OCI-LY7 (cell line): ENCODE results near the gene PLEKHH3. TPM values are rescaled to one million over a fixed set of nuclear protein-coding genes. Genes with fewer than 3 reads are reported as not detected.

ENCODE experiments used
- BruUV-seq: library from RNA; stranded (reverse); fragments of 400-500 nt; replicated peaks from 2 replicates; lab custom pipeline; 2021; lab: Mats Ljungman, UMichigan
- CTCF ChIA-PET: fragments of 300-600 bp; sonication (Branson Sonifier 250); formaldehyde crosslinking; loops from one replicate; lab custom pipeline; 2022; ENCODE audit warnings: antibody characterized with exemption; ENCODE audit not compliant: unreplicated experiment; lab: Charles Lee
- POLR2A ChIA-PET: fragments of 300-600 bp; sonication (Branson Sonifier 250); formaldehyde crosslinking; loops from one replicate; lab custom pipeline; 2022; ENCODE audit warnings: antibody characterized with exemption; lab: Charles Lee
- DNase-seq: peaks from one replicate; pipeline ENCODE4 v3.0.0-alpha.2; 2015; ENCODE audit warnings: low spot score
- H2AFZ ChIP-seq: fragments of 200-600 bp; sonication (generic), shearing (Covaris generic); 2 replicates; pipeline ENCODE4 v1.6.1; 2014; ENCODE audit warnings: mild to moderate bottlenecking, antibody characterized with exemption, low read length, moderate library complexity
- H3K27ac ChIP-seq: fragments of 200-600 bp; sonication (generic); 2 replicates; pipeline ENCODE4 v1.5.1; 2014; ENCODE audit warnings: mixed run types, low read depth, mild to moderate bottlenecking, moderate library complexity, low read length, inconsistent platforms; ENCODE audit not compliant: poor library complexity, severe bottlenecking
- H3K36me3 ChIP-seq: fragments of 200-600 bp; sonication (generic); 2 replicates; pipeline ENCODE4 v1.6.1; 2014; ENCODE audit warnings: mild to moderate bottlenecking, antibody characterized with exemption, low read length, moderate library complexity, mixed read lengths; ENCODE audit not compliant: insufficient read depth
- H3K4me1 ChIP-seq: fragments of 200-600 bp; sonication (generic); 2 replicates; pipeline ENCODE4 v1.5.1; 2014; ENCODE audit warnings: mild to moderate bottlenecking, low read length; ENCODE audit not compliant: insufficient read depth, poor library complexity, severe bottlenecking
- H3K4me2 ChIP-seq: fragments of 200-600 bp; sonication (generic); 2 replicates; pipeline ENCODE4 v1.6.1; 2014; ENCODE audit warnings: mild to moderate bottlenecking, low read length
- H3K4me3 ChIP-seq: fragments of 200-600 bp; sonication (generic); 2 replicates; pipeline ENCODE4 v1.5.1; 2014; ENCODE audit warnings: mild to moderate bottlenecking, low read depth, low read length; ENCODE audit not compliant: poor library complexity, severe bottlenecking
- H3K79me2 ChIP-seq: fragments of 200-600 bp; sonication (generic); 2 replicates; pipeline ENCODE4 v1.6.1; 2016; ENCODE audit warnings: low read depth, mild to moderate bottlenecking, low read length, moderate library complexity, mixed read lengths; ENCODE audit not compliant: insufficient read depth
- H3K9me2 ChIP-seq: fragments of 200-600 bp; sonication (generic); 2 replicates; pipeline ENCODE4 v1.6.1; 2016; ENCODE audit warnings: mild to moderate bottlenecking, low read length, mixed read lengths; ENCODE audit not compliant: insufficient read depth
- H3K9me3 ChIP-seq: fragments of 200-600 bp; sonication (generic); 2 replicates; pipeline ENCODE4 v1.6.1; 2014; ENCODE audit warnings: mild to moderate bottlenecking, mixed run types, low read length, mixed read lengths
- H4K20me1 ChIP-seq: fragments of 200-600 bp; sonication (generic); 2 replicates; pipeline ENCODE4 v1.6.1; 2014; ENCODE audit warnings: mild to moderate bottlenecking, antibody characterized with exemption, low read length, moderate library complexity, mixed read lengths; ENCODE audit not compliant: insufficient read depth
- EZH2phosphoT487 ChIP-seq: fragments of 200-600 bp; sonication (generic); IDR thresholded peaks from 2 replicates; pipeline ENCODE4 v1.6.1; 2018; ENCODE audit warnings: low read depth, borderline replicate concordance, mild to moderate bottlenecking, mixed run types, antibody characterized with exemption, low read length, moderate library complexity, mixed read lengths
- intact Hi-C: fragments of 100-400 bp; cut with micrococcal nuclease; formaldehyde crosslinking; loops from one replicate; pipeline ENCODE4 v1.10.0; 2022; ENCODE audit not compliant: unreplicated experiment
- total RNA-seq, 2 experiments: library from RNA; depleted of rRNA in 1 of 2; stranded (reverse); fragments of >200 nt in 1 of 2; shearing (Covaris generic) in 1 of 2; gene quantifications; 2 replicates each; pipeline ENCODE4 v1.2.3, GENCODE V29; 2014 to 2022
- TF ChIP-seq, protein P1 (sequence below): fragments of 200-600 bp; sonication (generic); conservative IDR thresholded peaks from 2 replicates; pipeline ENCODE4 v1.5.1; 2014; ENCODE audit warnings: mild to moderate bottlenecking, antibody characterized with exemption, low read length, moderate library complexity, mixed read lengths

Gene PLEKHH3
- total RNA-seq, 2 experiments from 2014 or later: 24.4 to 47.5 TPM

- ChIA-PET CTCF (interaction anchor here (1.1 kb wide), 2 partner anchors 60 to 101 kb away, joined by 4 to 5 read pairs; no protein-coding TSS in a partner anchor), POLR2A (interaction anchor here (0.9 to 1.6 kb wide), 3 partner anchors 61 to 101 kb away, joined by 5 read pairs; partner anchors contain the start of gene PSMC3IP)
- H3K36me3 ChIP-seq: no peaks in the 10 kb centered on the region
- H3K27ac ChIP-seq: peak overlapping the region; percentile 68
- no peaks in the 10 kb centered on the region for H3K9me2 ChIP-seq
- H3K4me2 ChIP-seq: peak overlapping the region; percentile 97
- BruUV-seq: no TSS peak
- H2AFZ ChIP-seq: peak overlapping the region; percentile 46; the same call in 1 of the 2 replicates
- intact Hi-C loops: loop anchor here (1.0 to 2.0 kb wide), 2 partner anchors 70 to 101 kb away; partner anchors contain the start of genes RETREG3 and TUBG1
- H3K9me3 ChIP-seq: no peaks in the 10 kb centered on the region
- DNase-seq: peak; percentile 56
- peak overlapping the region; percentile 74 for H3K4me3 ChIP-seq
- peaks cover 65% of the 10 kb centered on the region for H3K4me1 ChIP-seq
- no peaks in the 10 kb centered on the region for H4K20me1 ChIP-seq
- H3K79me2 ChIP-seq: no peaks in the 10 kb centered on the region
- TF ChIP-seq, protein P1, sequence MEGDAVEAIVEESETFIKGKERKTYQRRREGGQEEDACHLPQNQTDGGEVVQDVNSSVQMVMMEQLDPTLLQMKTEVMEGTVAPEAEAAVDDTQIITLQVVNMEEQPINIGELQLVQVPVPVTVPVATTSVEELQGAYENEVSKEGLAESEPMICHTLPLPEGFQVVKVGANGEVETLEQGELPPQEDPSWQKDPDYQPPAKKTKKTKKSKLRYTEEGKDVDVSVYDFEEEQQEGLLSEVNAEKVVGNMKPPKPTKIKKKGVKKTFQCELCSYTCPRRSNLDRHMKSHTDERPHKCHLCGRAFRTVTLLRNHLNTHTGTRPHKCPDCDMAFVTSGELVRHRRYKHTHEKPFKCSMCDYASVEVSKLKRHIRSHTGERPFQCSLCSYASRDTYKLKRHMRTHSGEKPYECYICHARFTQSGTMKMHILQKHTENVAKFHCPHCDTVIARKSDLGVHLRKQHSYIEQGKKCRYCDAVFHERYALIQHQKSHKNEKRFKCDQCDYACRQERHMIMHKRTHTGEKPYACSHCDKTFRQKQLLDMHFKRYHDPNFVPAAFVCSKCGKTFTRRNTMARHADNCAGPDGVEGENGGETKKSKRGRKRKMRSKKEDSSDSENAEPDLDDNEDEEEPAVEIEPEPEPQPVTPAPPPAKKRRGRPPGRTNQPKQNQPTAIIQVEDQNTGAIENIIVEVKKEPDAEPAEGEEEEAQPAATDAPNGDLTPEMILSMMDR: no peak
- TF ChIP-seq EZH2phosphoT487: no peak
Observed at GRCh38 chr17:42678951-42679491, 2.2 kb upstream of the PLEKHH3 start.

DNA sequence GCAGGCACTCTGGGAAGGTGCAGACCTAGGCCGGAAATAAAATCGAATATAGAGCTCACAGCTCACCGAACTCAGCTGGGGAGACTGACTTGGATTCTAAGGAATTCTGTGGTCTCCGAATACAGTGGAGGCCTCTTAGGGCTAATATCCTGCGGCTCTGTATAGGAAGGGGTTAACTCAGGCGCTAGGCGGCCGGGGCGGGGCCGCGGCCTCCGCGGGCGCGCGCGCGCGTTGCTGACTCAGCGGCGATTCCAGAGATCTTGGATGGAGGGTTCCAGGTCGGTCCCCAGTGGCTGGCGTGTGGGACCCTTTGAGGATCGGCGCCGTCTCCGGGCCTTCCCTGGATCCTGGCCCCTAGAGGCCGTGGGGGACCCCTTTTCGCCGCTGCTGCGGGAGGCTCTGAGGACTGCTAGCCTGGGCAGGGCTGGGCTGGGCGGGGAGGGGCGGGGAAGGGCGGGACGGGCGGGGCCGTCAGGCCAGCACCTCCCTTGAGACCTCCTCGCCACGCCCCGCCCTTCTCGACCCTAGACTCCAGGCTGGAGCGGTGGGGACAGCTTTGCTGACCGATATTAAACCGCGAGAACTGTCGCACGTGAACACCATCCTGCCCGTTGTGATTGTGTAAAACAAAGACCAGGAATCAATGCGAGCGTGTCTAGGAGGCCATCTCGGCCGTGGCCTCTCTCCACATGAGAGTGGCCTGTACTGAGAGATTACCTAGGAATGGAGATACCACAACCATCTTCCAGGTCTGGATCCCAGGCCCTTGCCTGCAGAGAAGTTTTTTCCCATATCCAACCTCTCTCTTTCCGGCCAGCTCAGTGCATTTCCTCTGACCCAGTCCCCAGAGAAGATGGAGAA lies 1.4 kb upstream of the PLEKHH3 start:
- H3K9me3 ChIP-seq: no peaks in the 10 kb centered on the region
- no peaks in the 10 kb centered on the region; the same call in 1 of the 2 replicates for H3K36me3 ChIP-seq
- intact Hi-C loops: loop anchor here (2.0 kb wide), 1 partner anchor 69 kb away; the partner anchor contains the start of genes RETREG3 and TUBG1
- ChIA-PET POLR2A (interaction anchor here (0.6 to 2.5 kb wide), 8 partner anchors 19 to 147 kb away, joined by 3 to 9 read pairs (median 5); partner anchors contain the start of gene TUBG2), CTCF (interaction anchor here (0.5 to 2.3 kb wide), 5 partner anchors 59 to 320 kb away, joined by 3 to 8 read pairs (median 5); partner anchors contain the start of gene RPL27)
- peak overlapping the region; percentile 74 for H3K4me3 ChIP-seq
- no peak for TF ChIP-seq EZH2phosphoT487
- TF ChIP-seq, protein P1: no peak
- peak overlapping the region; percentile 97 for H3K4me2 ChIP-seq
- H3K27ac ChIP-seq: peak overlapping the region; percentile 68
- no peaks in the 10 kb centered on the region for H4K20me1 ChIP-seq
- BruUV-seq: no TSS peak
- DNase-seq: peak; percentile 90
- H3K79me2 ChIP-seq: no peaks in the 10 kb centered on the region
- peaks cover 70% of the 10 kb centered on the region for H3K4me1 ChIP-seq
- peak overlapping the region; percentile 45; the same call in 1 of the 2 replicates for H2AFZ ChIP-seq
- H3K9me2 ChIP-seq: no peaks in the 10 kb centered on the region
